ENCODE measurements around the gene TMSB4X. TPM values are rescaled to one million over a fixed set of nuclear protein-coding genes. Genes with fewer than 3 reads are reported as not detected.

TMSB4X gene
- total and polyA plus RNA-seq, 4 donors = 2,762 to 17,543 (median 6,164) TPM

- WGBS, 2 donors = 58 to 82% methylated on average over 9 of the region's 9 CpGs
- peak in 1 of 2 donors; percentile 74 for DNase-seq
- peak; percentile 56 for ATAC-seq (ENCODE audit: low FRiP score)
- H3K27ac ChIP-seq (ENCODE audit: low read depth in 1 of 2, low read length in 2 of 2) = peak overlapping the region in 1 of 2 donors; percentile 44
- no peaks in the 10 kb centered on the region for H3K27me3 ChIP-seq (ENCODE audit: control insufficient read depth in 1 of 2, insufficient read depth in 2 of 2, low read length in 1 of 2)
- H3K4me1 ChIP-seq (ENCODE audit: control insufficient read depth in 1 of 2, insufficient read depth in 2 of 2, low read length in 2 of 2) = no peaks in the 10 kb centered on the region
- intact Hi-C loops (cut with DNase I) = no loop called here
- no peaks in the 10 kb centered on the region for H3K9me3 ChIP-seq (ENCODE audit: control insufficient read depth, low read length)
- no peaks in the 10 kb centered on the region for H3K36me3 ChIP-seq (ENCODE audit: control insufficient read depth in 1 of 2, insufficient read depth in 2 of 2, low read length in 1 of 2)
- H3K4me3 ChIP-seq (ENCODE audit: low read length in 2 of 2) = no peak overlapping the region
Measured at GRCh38 chrX:12950851-12951594, 23.9 kb upstream of the TMSB4X start.

GRCh38 chrX:12951595-12951975 is 23.3 kb upstream of the TMSB4X start:
- Histone ChIP-seq H3K4me3 (ENCODE audit: low read length in 2 of 2) (no peak overlapping the region), H3K27me3 (ENCODE audit: control insufficient read depth in 1 of 2, insufficient read depth in 2 of 2, low read length in 1 of 2) (no peaks in the 10 kb centered on the region), H3K9me3 (ENCODE audit: control insufficient read depth, low read length) (no peaks in the 10 kb centered on the region), H3K36me3 (ENCODE audit: control insufficient read depth in 1 of 2, insufficient read depth in 2 of 2, low read length in 1 of 2) (no peaks in the 10 kb centered on the region), H3K4me1 (ENCODE audit: control insufficient read depth in 1 of 2, insufficient read depth in 2 of 2, low read length in 2 of 2) (no peaks in the 10 kb centered on the region), H3K27ac (ENCODE audit: low read depth in 1 of 2, low read length in 2 of 2) (no peak overlapping the region)
- intact Hi-C loops (cut with DNase I) = no loop called here
- WGBS, 2 donors = 87 to 93% methylated on average over 5 of the region's 5 CpGs
- ATAC-seq (ENCODE audit: low FRiP score) (no peak), DNase-seq (no peak)

DNA sequence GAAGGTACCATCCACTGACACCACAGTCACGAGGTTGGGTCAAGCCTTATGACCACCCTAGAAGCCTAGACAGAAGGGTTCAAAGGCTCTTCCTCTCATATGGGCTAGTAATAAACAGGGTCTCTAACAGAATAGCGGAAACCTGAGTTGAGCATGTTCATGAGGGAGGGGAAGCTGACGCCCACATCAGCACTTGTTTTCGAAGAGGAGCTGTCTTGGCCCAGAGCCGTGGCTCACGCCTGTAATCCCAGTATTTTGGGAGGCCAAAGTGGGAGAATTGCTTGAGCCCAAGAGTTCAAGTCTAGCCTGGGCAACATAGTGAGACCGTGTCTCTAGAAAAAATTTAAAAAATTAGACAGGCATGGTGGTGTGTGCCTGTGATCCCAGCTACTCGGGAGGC is 21.5 kb upstream of the TMSB4X start:
- H3K27ac ChIP-seq (ENCODE audit: low read depth in 1 of 2, low read length in 2 of 2) = no peak overlapping the region
- H3K4me3 ChIP-seq (ENCODE audit: low read length in 2 of 2) = no peak overlapping the region
- no peaks in the 10 kb centered on the region for H3K36me3 ChIP-seq (ENCODE audit: control insufficient read depth in 1 of 2, insufficient read depth in 2 of 2, low read length in 1 of 2)
- no peak for DNase-seq
- no peak for ATAC-seq (ENCODE audit: low FRiP score)
- WGBS, 2 donors = 86 to 95% methylated on average over 8 of the region's 8 CpGs
- H3K9me3 ChIP-seq (ENCODE audit: control insufficient read depth, low read length) = no peaks in the 10 kb centered on the region
- H3K27me3 ChIP-seq (ENCODE audit: control insufficient read depth in 1 of 2, insufficient read depth in 2 of 2, low read length in 1 of 2) = no peaks in the 10 kb centered on the region
- H3K4me1 ChIP-seq (ENCODE audit: control insufficient read depth in 1 of 2, insufficient read depth in 2 of 2, low read length in 2 of 2) = no peaks in the 10 kb centered on the region
- intact Hi-C loops (cut with DNase I) = no loop called here

DNA sequence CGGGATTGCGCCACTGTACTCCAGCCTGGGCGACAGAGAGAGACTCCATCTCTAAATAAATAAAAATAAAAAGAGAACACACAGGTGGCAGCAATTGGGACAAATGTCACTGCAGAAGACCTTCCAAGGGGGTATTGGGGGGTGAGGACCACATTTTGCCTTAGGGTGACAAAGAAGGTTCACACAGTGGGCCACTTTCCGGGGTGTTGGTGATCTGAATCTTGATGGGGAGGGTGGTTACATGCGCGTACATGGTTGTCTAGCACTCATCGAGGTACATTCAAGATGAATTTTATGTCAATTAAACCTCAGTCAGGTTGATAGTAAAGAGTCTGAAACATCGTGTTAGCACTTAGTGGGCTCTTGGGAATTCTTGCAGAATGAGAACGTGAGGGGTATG is 20.5 kb upstream of the TMSB4X start:
- Histone ChIP-seq H3K4me1 (ENCODE audit: control insufficient read depth in 1 of 2, insufficient read depth in 2 of 2, low read length in 2 of 2) (no peaks in the 10 kb centered on the region), H3K27me3 (ENCODE audit: control insufficient read depth in 1 of 2, insufficient read depth in 2 of 2, low read length in 1 of 2) (no peaks in the 10 kb centered on the region), H3K9me3 (ENCODE audit: control insufficient read depth, low read length) (no peaks in the 10 kb centered on the region), H3K36me3 (ENCODE audit: control insufficient read depth in 1 of 2, insufficient read depth in 2 of 2, low read length in 1 of 2) (no peaks in the 10 kb centered on the region), H3K4me3 (ENCODE audit: low read length in 2 of 2) (no peak overlapping the region), H3K27ac (ENCODE audit: low read depth in 1 of 2, low read length in 2 of 2) (no peak overlapping the region)
- DNase-seq (no peak), ATAC-seq (ENCODE audit: low FRiP score) (no peak)
- WGBS, 2 donors = 85 to 87% methylated on average over 9 of the region's 9 CpGs
- intact Hi-C loops (cut with DNase I) = no loop called here

- Histone ChIP-seq H3K27ac (ENCODE audit: low read depth in 1 of 2, low read length in 2 of 2) (no peak overlapping the region), H3K9me3 (ENCODE audit: control insufficient read depth, low read length) (no peaks in the 10 kb centered on the region), H3K36me3 (ENCODE audit: control insufficient read depth in 1 of 2, insufficient read depth in 2 of 2, low read length in 1 of 2) (no peaks in the 10 kb centered on the region), H3K27me3 (ENCODE audit: control insufficient read depth in 1 of 2, insufficient read depth in 2 of 2, low read length in 1 of 2) (no peaks in the 10 kb centered on the region), H3K4me3 (ENCODE audit: low read length in 2 of 2) (no peak overlapping the region), H3K4me1 (ENCODE audit: control insufficient read depth in 1 of 2, insufficient read depth in 2 of 2, low read length in 2 of 2) (no peaks in the 10 kb centered on the region)
- DNase-seq (no peak), ATAC-seq (ENCODE audit: low FRiP score) (no peak)
- 73 to 77% methylated on average over 4 of the region's 4 CpGs for WGBS, 2 donors
- intact Hi-C loops (cut with DNase I) = no loop called here
Measured at GRCh38 chrX:12954981-12955380, 19.9 kb upstream of the TMSB4X start.

DNA sequence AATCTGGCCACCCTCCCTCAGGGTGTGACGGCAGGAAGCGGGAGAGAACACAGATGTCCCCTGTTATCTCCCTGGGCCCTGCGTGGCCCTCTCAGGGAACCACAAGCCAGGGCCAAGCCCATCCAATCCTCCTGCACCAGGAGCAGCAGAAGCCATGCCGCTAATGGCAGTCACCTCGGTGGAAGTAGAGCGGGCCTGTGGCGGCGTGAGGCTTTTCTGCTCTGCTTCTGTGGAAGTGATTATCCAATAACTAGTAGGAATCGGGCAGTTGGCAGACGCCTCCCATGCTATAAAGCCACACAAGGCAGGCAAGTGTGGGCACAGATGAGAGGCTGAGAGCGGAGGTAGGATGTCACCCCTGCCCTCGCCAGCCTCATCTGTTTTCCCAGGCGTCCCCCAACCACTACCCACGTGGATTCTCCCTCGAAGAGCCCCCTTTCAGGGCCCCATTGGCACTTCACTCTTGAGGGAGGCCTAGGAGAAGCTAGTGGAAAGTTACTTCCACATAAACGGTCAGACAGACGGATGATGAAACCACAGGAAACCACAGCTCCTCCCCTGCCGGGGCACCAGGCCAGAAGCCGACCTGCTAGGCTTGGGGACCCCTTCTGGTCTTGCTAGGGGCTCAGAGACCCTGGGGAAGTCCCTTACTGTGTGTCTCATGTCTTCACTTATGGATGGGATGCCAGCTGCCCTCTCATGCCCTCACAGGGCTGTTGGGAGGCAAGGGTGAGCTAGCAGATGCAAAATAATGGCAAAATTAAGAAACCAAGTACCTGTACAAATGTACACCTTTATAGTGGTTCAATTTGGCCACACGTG is 18.8 kb upstream of the TMSB4X start:
- Histone ChIP-seq H3K9me3 (ENCODE audit: control insufficient read depth, low read length) (no peaks in the 10 kb centered on the region), H3K4me3 (ENCODE audit: low read length in 2 of 2) (no peak overlapping the region), H3K27ac (ENCODE audit: low read depth in 1 of 2, low read length in 2 of 2) (no peak overlapping the region), H3K36me3 (ENCODE audit: control insufficient read depth in 1 of 2, insufficient read depth in 2 of 2, low read length in 1 of 2) (no peaks in the 10 kb centered on the region), H3K27me3 (ENCODE audit: control insufficient read depth in 1 of 2, insufficient read depth in 2 of 2, low read length in 1 of 2) (no peaks in the 10 kb centered on the region), H3K4me1 (ENCODE audit: control insufficient read depth in 1 of 2, insufficient read depth in 2 of 2, low read length in 2 of 2) (no peaks in the 10 kb centered on the region)
- peak; percentile 79 to 83 for DNase-seq
- 61 to 62% methylated on average over 20 of the region's 20 CpGs for WGBS, 2 donors
- ATAC-seq (ENCODE audit: low FRiP score) = peak; percentile 76
- intact Hi-C loops (cut with DNase I) = no loop called here

GRCh38 chrX:12956704-12957534 is 18.0 kb upstream of the TMSB4X start:
- intact Hi-C loops (cut with DNase I) = no loop called here
- H3K4me1 ChIP-seq (ENCODE audit: control insufficient read depth in 1 of 2, insufficient read depth in 2 of 2, low read length in 2 of 2) = no peaks in the 10 kb centered on the region
- 59 to 69% methylated on average over 8 of the region's 8 CpGs for WGBS, 2 donors
- no peaks in the 10 kb centered on the region for H3K36me3 ChIP-seq (ENCODE audit: control insufficient read depth in 1 of 2, insufficient read depth in 2 of 2, low read length in 1 of 2)
- H3K27ac ChIP-seq (ENCODE audit: low read depth in 1 of 2, low read length in 2 of 2) = peak overlapping the region in 1 of 2 donors; percentile 75
- no peaks in the 10 kb centered on the region for H3K9me3 ChIP-seq (ENCODE audit: control insufficient read depth, low read length)
- H3K4me3 ChIP-seq (ENCODE audit: low read length in 2 of 2) = no peak overlapping the region
- ATAC-seq (ENCODE audit: low FRiP score) (peak; percentile 61), DNase-seq (no peak)
- H3K27me3 ChIP-seq (ENCODE audit: control insufficient read depth in 1 of 2, insufficient read depth in 2 of 2, low read length in 1 of 2) = no peaks in the 10 kb centered on the region

DNA sequence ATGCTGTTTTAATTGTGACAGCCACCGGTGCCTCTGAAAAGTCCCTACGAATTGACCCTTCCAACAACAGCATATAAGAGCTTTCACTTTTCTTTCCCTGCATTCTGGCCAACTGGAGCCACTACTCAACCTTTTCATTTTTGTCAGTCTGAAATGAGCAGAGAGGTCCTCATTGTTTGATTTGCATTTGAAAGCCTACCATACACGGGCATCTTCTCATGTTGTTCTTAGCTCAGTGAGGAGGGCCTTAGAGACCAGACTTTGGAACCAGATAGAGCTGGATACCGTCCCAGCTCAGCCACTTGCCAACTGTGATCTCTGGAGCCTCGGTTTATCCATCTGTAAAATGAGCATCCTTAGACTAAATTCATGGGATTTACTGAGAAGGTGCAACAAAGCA is 16.9 kb upstream of the TMSB4X start:
- 12 to 37% methylated on average over 5 of the region's 5 CpGs for WGBS, 2 donors
- H3K27ac ChIP-seq (ENCODE audit: low read depth in 1 of 2, low read length in 2 of 2) = no peak overlapping the region
- no peaks in the 10 kb centered on the region for H3K36me3 ChIP-seq (ENCODE audit: control insufficient read depth in 1 of 2, insufficient read depth in 2 of 2, low read length in 1 of 2)
- no peaks in the 10 kb centered on the region for H3K27me3 ChIP-seq (ENCODE audit: control insufficient read depth in 1 of 2, insufficient read depth in 2 of 2, low read length in 1 of 2)
- ATAC-seq (ENCODE audit: low FRiP score) = no peak
- H3K4me3 ChIP-seq (ENCODE audit: low read length in 2 of 2) = no peak overlapping the region
- H3K9me3 ChIP-seq (ENCODE audit: control insufficient read depth, low read length) = no peaks in the 10 kb centered on the region
- H3K4me1 ChIP-seq (ENCODE audit: control insufficient read depth in 1 of 2, insufficient read depth in 2 of 2, low read length in 2 of 2) = no peaks in the 10 kb centered on the region
- intact Hi-C loops (cut with DNase I) = no loop called here
- no peak for DNase-seq
